Activated CD8-positive, alpha-beta memory T cell treated with anti-CD3 and anti-CD28 coated beads, Interleukin-2, amount 50 U/mL, for 1 hour (primary cell): ENCODE measurements around the gene MAP3K20.
"Not testable (repeated sequence)": the region's sequence is repeated elsewhere in the genome, so short reads cannot be mapped to it uniquely, and the experiment has no call there.

Experiments used
- DNase-seq: peaks from one replicate; pipeline ENCODE4 v3.0.0-alpha.2; 2020; ENCODE audit errors: extremely low read depth

MAP3K20 gene

GRCh38 chr2:173126819-173127218 lies 51.2 kb downstream of the MAP3K20 start:
- DNase-seq = no peak

GRCh38 chr2:173128132-173128531 lies 52.5 kb downstream of the MAP3K20 start:
- not testable (repeated sequence) for DNase-seq

- no peak for DNase-seq
Measured at GRCh38 chr2:173130496-173131465, 55.1 kb downstream of the MAP3K20 start.

- no peak for DNase-seq
Measured at GRCh38 chr2:173132531-173132930, 56.9 kb downstream of the MAP3K20 start.

- no peak for DNase-seq
Measured at GRCh38 chr2:173134703-173135102, 59.1 kb downstream of the MAP3K20 start.

DNA sequence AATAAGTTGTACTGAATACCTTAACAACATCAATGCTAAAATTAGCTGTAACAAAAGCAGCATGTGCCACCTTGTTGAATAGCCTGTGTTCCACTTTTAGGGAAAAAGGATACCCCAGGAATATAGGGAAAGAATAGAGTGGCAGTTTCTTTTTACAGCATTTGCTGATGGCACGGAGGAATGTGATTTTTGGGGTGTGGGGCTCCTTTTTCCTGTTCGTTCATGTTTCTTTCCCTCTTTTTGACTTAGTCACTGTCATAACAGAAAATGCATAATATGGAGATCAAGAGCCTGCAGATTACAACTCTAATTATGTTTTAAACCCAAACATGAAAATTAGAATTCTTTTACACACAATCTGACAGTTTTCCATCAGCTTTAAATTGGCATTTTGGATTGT lies 60.4 kb downstream of the MAP3K20 start:
- DNase-seq = no peak

GRCh38 chr2:173136599-173136998 lies 61.0 kb downstream of the MAP3K20 start:
- DNase-seq = no peak

DNA sequence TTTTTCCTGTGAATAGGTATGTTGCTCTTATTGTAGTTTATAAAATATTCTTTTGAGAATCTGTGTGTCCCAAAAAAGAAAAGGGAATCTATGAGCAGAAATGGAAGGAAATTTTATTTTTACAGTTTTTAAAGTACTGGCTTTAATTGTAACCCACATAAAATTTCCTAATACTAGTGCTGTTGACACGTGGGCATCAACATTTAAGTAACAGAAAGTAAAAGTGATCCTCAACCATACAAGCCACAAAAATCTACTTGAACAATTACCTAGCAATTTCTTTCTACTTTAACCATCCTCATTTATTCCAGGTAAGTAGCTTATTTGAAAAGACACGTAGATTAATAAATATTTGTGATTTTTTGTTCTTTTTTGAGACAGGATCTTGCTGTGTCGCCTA lies 62.0 kb downstream of the MAP3K20 start:
- no peak for DNase-seq

DNA sequence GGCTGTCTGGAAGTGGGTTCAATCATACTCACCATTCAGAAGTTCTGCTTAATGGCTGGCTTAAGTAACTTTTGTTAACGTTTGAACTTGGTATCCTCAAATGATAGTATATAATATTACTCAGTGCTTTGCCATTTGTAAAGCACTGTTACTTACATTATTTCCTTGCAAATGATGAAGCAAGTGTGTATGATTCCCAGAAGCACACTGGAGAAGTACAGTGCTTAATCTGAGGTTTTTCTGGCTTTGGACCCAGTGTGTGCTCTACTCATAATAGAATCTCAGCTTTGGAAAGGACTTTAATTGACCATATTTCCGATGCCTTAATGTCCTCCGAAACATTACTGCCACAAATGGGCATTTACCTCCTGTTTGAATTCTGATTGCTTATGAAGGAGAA lies 63.3 kb downstream of the MAP3K20 start:
- no peak for DNase-seq

GRCh38 chr2:173141666-173142065 lies 66.0 kb downstream of the MAP3K20 start:
- DNase-seq = no peak

DNA sequence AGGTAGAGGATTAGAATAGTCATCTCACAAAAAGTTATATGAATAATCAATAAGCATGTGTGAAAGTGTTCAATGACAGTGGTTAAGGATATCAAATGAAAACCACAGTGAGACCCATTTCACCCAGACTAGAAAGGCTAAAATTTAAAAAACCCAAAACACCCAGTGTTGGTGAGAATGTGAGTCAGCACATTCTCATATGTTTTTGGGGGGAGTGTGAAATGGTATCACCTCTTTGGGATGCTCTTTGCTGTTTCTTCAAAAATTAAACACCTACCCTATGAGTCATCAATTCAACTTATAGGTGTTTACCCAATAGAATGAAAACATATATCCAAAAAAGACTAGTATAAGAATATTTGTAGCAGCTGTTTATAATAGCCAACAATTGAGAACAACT lies 69.8 kb downstream of the MAP3K20 start:
- DNase-seq = no peak

GRCh38 chr2:173146590-173146989 lies 70.9 kb downstream of the MAP3K20 start:
- DNase-seq = no peak

- DNase-seq = no peak
Measured at GRCh38 chr2:173148520-173148919, 72.9 kb downstream of the MAP3K20 start.

GRCh38 chr2:173149491-173149890 lies 73.8 kb downstream of the MAP3K20 start:
- DNase-seq = no peak

DNA sequence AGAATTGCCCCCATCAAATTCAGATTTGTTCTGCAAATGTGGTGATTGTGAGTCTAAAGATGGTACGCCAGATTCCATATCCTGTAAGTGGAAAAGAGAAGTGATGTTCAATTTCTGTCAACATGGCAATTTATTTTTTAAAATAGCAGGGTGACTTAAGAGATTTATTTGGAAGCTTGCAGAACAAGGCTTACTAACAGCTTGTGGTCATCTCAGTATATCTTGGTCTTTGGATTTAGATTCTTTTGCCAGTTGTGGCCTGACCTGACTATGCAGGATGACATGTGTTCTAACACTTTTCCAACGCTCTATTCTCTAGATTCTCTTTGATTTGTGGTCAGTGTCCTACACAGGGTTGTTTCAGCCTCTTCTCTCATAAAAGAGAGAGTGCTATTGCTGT lies 74.4 kb downstream of the MAP3K20 start:
- no peak for DNase-seq

DNA sequence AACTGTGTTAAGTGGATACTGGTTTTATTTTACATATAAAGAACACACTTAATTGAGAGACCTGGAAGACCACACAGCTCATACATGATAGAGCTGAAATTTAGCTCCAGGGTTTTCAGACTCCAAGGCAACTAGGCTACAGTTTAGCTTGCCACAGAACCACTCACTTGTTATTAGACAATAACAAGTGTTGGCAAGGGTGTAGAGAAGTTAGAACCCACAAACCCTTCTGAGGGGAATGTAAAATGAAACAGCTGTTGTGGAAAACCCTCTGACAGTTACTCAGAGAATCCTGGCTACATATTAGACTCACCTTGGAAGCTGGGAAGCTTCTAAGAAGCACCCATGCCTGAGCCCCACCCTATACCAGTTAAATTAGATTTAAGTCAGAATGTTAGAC lies 75.3 kb downstream of the MAP3K20 start:
- no peak for DNase-seq

- DNase-seq = no peak
Measured at GRCh38 chr2:173151671-173152401, 76.2 kb downstream of the MAP3K20 start.

DNA sequence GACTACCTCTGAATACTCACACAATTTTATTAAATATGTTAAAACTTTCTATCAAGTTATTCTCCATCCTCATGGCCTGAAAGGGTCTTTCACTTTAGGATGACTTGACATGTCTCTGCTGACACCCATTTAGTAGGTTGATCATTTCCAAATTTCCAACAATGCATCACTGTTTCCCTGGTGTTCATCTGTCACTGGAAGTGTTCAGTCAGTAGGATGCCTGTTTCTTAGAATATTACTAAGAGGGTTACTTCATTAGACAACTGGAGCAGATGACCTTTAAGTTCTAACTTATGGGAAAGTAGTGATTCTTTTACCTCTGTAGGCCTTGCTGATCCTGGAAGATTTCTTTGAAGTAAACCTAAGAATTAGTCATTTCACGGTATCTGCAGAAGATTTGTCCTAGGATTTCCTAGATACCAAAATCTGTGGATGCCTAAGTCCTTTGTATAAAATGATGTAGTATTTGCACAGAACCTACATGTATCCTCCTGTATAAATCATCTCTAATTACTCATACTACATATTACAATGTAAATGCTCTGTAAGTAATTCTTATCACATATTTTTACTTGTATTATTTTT lies 77.7 kb downstream of the MAP3K20 start:
- DNase-seq = no peak

DNA sequence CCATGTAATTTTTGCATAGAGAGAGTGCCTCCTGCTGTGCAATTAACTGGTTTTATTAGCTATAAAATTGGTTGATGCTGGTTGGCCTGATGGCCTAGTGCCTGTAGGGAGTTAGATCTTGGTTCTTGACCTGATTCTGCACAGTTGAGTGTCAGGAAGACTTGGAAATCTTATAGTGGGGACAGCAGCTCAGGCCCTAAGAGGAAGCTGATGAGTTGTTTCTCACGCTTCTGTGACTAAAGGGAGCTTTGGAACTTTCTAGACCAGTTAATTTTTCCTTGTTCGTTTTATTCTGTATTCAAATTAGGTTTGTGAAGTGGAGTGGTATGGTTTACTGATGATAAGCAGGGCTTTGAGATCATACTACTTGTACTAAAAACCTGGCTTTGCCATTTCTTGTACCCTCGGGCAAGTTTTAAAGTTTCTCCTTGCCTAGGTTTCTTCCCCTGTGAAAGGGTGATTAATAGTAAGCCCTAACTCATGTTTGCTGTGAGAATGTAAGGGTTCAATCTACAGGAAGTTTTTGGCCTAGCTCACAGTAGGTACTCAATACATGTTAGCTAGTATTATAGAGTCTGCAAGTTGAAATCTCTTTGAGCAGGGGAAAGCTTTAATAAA lies 82.1 kb downstream of the MAP3K20 start:
- DNase-seq = no peak

- DNase-seq = no peak
Measured at GRCh38 chr2:173159791-173160463, 84.3 kb downstream of the MAP3K20 start.

DNA sequence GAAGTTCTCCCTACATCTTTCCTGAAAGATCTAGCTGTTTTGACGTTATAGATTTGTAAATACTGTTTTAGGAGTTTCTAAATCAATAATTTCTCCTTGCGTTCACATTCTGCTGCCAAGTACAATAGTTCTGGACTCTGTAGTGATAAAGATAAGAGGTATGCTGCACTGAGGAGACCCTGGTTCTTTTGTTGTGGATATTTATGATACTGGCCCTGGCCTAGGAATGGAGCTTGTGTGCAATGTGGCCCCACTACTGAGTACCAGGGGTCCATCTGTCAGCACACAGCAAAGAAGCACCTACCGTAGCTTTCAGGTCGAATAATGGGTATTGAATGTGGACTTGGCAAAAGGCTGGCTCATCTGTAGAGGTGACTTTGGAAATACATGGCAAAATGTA lies 85.0 kb downstream of the MAP3K20 start:
- no peak for DNase-seq

DNA sequence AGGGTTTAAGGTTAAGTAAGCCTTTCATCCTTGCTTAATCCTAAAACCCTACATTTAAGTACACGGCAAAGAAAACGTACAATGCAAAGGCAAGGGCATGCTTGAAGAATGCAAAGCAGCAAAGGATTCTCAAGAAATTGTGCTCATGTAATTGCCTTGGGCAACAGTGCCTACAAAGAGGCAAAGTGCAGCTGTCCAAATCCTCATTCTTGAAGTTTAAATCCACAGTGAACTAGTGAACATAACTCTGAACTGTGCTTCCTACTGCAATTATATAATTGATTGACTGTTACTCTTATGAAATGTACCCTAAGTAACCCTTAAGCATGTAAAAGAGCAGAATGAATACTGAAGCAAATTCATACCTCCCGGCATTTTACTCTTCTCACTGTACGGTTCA lies 85.4 kb downstream of the MAP3K20 start:
- no peak for DNase-seq
